ENCODE measurements around the gene CEP164.
"Not testable (repeated sequence)": the region's sequence is repeated elsewhere in the genome, so short reads cannot be mapped to it uniquely, and the experiment has no call there.

Gene CEP164

DNA sequence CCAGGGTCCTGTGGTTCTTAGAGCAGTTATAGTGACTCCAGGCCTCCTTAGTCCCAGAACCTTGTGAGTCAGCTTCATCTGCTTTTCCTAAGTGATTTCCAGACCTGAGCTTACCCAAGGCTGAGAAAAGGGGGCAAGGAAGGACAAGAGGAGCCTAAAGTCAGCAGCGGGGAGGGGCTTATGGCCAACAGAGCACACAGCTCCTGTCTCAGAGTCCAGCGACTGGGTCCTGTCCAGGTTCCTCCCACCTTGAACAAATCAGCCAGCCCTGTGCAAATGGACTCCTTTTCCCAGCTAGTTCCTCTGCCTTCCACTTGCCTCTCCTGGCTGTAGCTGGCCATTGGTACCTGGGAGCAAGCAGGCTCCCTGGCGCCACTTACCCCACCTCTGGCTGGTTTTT, 22.5 kb upstream of the CEP164 start:
- DNase-seq (ENCODE audit: low spot score): no peak

GRCh38 chr11:117309310-117309709, 18.3 kb upstream of the CEP164 start:
- DNase-seq (ENCODE audit: low spot score): no peak

DNA sequence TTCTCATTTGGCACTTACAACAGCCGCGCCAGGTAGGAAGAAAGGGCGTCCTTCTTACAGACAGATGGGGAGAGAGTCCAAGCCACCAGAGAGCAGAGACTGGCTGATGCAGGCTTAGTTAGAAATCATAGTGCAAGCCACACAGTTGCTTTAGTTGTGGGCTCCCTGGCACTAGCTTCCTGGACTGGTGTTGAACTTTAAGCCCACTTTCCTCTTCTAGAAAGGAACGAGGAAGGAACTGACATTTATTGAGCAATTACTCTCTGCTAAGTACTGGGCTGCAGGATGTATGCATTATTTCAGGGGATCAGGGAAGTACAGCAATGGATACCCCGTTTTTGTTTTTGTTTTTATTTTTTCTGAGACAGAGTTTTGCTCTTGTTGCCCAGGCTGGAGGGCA, 14.6 kb upstream of the CEP164 start:
- no peak for DNase-seq (ENCODE audit: low spot score)

DNA sequence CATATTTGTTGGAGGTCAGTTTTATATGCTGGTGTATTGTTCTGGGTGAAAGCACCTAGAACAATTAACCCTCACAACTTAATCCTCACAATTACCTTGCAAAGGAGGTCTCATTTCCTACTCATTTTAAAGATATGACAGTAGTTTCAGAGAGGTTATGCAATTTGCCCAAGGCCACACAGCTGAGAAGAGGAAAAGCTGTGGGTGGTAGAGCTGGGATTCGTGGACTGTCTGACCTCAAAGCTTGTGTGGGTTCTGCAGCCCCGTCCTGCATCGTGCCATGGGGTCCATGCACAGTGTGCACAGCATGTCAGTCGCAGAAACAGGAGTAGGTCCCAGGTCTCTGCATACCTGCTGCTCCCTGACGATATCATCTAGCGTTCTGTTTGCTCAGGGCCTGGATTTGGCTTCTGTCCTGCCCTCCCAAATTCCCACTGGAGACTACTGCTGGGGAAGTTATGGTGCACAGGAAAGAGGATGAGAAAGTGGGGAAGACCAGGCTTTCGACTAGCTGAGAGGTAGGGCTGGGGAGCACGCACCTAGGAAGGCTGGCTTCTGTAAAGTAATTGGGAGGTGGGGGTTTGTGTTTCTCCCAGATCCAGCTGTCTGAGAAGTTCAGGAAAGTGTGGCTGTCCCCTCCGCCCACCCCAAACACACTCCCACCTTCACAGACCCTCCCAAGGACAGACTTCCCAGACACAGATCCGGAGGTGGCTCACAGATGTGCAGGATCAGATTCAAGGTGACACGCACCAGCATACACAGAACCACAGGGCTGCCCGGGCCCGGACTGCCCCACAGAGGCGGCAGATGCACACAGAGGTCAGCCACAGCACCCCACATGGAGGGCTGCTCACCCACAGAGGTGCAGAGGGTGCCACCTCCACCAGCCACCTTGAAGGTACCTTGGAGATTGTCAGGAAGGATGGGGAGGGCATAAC, 13.6 kb upstream of the CEP164 start:
- no peak for DNase-seq (ENCODE audit: low spot score)

DNA sequence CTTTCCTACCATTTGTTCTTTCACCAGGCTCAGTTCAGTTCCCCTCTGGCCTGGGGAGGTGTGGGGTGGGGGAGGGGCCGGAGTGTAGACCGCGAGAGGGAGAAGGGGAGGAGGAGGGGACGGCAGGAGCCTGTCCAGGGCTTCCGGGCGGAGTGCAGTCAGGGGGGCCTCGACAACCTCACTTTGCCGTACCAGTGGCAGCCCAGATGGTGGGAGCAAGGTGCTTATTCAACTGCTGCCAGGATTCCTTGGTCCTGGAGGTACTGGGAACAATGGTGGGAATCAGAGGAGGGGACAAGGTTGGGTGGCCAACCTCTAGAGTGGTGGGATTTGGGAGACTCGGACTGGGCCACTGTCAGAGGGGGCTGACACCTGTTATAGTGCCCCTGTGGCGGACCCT, 12.8 kb upstream of the CEP164 start:
- no peak for DNase-seq (ENCODE audit: low spot score)

DNA sequence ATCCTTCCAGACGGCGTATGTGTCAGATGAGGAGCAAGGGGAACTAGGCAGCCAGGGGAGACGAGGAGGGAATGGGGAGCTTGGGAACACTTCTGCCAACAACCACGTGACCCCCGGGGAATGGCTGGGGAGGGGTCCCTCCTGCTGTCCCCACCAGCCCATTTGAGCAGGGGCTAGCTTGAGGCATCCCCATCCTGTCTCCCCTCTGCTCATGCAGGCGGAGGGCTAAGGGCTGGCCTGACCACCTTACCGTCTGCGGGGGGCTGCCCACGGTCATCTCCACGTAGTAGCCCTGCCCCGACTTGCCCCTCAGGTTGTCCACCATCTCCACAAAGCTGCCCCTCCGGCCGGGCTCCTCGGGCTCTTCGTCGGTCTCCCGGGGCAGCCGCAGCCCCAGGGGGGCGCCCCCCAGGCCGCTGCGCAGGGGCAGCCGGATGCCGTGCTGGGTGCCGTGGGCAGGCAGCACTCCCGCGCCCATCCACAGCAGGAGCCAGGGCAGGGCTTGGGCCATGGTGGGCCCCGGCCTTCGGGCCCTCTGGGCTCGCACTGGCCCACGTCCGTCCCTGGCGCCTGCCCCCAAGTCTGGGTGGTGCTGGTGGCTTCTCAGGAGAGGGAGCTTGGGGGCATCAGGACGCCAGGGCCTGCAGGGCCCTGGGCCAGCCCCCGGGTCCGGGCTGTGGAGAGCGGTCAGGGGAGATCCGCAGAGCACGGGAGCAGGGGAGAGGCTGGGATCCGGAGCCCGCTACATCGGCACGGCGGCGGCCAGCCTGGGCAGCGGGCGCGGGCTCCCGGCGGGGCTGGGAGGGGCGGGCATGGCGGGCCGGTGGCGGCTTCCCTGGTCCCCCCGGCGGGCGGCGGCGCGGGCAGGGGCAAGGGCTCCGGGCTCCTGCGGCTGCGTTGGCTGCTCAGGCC, 12.1 kb upstream of the CEP164 start:
- DNase-seq (ENCODE audit: low spot score): no peak

DNA sequence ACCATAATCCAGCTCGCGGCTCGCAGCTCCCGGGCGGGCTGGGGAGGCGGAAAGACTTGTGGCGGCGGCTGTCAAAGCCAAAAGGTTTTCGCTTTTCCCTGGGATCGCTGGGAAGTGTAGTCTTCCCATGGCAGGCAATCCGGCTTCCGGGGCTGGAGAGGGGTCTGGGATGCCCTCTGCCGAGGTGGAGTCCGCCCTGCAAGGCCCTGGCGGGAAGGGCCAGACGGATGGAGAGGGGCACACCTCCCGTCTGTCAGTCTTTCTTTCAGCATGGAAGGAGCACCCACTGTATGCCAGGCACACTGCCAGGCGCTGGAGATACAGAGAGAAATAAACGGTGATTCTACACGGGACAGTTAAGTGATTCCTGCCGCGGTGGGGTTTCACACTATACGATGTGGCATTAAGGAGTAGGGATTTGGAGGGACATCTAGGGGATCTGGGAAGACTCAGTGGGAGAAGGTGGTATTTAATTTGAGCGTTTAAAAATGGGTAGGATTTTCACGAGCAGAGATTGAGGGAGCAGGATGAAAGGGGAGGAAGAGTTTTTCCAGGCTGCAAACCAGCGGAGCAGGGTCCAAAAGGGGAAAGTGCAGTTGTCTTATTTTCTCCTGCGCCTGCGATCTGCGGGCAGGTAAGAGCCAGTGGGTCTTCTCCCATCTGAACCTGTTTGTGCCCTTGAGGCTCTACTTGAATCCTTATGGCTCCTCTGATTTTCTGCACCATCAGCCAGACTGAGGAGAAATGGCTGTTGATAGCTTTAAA, 11.3 kb upstream of the CEP164 start, which contains the start of gene BACE1:
BACE1 (minus strand) TSS at position 60 of the 765 bp plus-strand sequence. CDS start 461 bp downstream, outside the sequence.
- DNase-seq (ENCODE audit: low spot score): peak; percentile 83

GRCh38 chr11:117318738-117319137, 8.9 kb upstream of the CEP164 start:
- no peak for DNase-seq (ENCODE audit: low spot score)

- DNase-seq (ENCODE audit: low spot score): no peak
Observed at GRCh38 chr11:117319214-117319840, 8.3 kb upstream of the CEP164 start.

DNA sequence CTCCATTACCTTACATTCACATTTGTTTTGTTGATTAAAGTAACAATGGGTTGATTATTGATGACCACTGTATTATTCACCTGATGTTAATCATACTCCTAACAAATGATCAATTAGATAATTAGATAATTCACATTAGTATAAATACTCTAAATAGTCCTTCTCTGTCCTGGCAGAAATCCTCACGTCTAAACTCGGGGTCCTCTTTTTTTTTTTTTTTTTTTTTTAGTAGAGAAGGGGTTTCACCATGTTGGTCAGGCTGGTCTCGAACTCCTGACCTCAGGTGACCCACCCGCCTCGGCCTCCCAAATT, 443 bp upstream of the CEP164 start:
- not testable (repeated sequence) for DNase-seq (ENCODE audit: low spot score)

GRCh38 chr11:117328375-117329010, 839 bp downstream of the CEP164 start:
- DNase-seq (ENCODE audit: low spot score): peak; percentile 51

DNA sequence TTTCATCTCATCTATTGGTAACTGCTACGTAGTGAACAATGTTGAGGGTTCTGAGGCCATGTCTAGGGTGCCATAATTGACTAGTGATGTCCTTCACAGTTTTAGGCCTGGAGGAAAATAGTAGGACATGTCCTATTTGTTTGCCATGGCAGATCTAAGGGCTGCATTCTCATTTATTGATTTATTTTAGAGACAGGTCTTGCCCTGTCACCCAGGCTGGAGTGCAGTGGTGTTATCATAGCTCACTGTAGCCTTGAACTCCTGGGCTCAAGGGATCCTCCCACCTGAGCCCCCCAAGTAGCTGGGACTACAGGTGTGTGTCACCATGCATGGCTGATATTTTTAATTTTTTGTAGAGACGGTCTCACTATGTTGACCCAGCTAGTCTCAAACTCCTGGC, 5.2 kb downstream of the CEP164 start:
- no peak for DNase-seq (ENCODE audit: low spot score)

DNA sequence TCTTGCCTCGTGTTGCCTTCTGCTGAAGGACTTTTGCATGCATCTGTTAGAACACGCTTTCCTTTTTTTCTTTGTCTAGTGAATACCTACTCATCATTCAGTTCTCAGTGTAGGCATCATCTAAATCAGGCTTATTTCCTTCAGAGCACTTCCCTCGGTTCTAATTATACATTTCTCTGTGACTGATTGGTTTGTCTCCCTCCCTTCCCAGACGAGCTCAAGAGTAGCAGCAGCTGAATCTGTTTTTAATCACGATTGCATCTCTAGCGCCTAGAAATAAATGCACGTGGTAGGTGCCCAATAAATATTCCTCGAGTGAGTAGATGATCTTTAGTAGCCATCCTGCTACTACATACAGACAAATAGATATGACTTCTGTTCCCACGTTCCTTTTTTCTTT, 6.3 kb downstream of the CEP164 start:
- DNase-seq (ENCODE audit: low spot score): no peak

- no peak for DNase-seq (ENCODE audit: low spot score)
Observed at GRCh38 chr11:117334896-117335295, 7.2 kb downstream of the CEP164 start.

DNA sequence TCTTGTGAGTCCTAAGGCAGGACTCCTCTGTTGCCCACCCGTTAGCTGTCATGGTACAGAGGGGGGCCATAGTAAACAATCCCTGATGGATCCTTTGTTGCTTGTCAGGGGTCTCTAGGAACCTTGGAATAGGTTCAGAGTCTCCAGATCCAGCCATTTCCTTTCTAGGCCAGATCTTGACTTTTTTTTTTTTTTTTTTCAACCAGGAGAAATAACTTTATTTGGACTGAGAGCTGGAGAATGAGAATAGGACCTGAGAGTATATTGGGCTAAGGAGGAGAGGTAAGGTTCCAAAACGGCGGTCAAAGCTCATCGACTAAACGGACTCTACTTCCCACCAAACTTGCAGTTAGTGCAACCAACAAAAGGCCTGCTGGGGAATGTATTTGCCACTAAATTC, 7.7 kb downstream of the CEP164 start:
- DNase-seq (ENCODE audit: low spot score): no peak

GRCh38 chr11:117337076-117337475, 9.4 kb downstream of the CEP164 start:
- DNase-seq (ENCODE audit: low spot score): no peak

DNA sequence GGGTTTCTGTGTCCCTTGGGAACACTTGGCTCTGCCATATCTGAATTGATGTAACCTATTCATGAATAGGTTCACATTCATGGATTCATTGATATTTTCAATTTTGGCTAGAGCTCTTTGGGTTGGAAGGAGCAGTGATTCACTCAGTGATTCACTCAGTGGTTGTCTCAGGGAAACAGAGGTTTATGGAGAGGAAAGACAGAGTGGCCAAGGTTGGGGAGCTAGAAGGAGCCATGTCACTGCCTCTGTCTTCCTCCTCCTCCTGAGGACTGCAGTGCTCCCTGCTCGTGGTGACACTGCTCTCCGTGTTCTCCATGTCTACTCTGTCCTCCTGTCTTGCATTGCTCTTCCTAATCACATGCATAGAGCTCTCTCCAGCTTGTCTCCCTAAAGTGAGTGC, 17.4 kb downstream of the CEP164 start:
- DNase-seq (ENCODE audit: low spot score): no peak

GRCh38 chr11:117354550-117354949, 26.9 kb downstream of the CEP164 start:
- DNase-seq (ENCODE audit: low spot score): no peak

DNA sequence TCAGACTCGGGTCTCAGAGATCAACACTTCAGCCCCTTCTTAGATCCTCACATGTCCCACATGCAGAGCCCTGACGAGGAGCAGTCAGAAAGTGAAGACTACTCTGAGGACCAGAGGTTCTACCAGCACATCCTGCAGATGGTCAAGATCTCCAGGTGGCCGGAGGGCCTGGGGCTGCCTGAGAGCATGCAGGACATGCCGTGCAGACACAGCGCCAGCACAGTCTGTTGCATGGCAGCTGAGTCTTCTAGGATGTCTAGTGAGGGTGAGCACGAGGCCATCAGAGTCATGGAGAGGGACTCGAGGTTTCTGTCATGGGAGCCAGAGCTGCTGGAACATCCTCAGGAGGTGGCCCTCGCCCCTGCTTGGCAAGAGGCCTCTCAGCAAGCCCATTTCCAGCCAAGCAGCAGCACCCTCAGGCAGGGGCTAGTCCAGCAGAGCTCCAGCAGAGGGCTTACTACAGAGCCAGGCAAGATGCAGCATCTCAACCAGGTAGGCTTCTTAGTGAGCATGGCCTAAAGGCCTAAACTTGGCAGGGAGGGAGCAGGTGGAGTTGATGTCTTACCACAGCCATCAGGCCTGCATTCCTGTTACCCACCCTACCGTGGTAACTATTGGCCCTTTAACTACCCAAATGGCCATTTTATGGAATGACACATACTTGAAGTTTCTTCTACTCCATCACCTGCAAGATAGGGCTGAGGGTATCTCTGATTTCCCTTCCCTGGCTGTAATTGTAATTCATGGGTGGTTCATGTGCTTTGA, 28.7 kb downstream of the CEP164 start:
- no peak for DNase-seq (ENCODE audit: low spot score)

DNA sequence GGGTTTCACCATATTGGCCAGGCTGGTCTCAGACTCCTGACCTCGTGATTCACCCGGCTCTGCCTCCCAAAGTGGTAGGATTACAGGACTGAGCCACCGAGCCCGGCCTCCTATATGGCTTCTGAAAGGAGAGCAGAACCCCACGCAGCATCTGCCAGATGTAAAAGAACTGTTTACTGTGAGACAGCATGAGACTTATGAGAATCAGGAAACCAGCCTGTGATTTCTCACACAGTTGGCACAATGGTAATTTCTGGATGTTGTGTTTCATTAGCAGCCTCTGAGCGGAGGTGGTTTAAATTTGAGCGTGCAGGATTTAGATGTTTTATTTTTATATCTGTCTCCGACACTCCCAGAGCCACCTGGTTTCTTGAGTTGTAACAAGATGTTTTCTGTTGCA, 33.8 kb downstream of the CEP164 start:
- DNase-seq (ENCODE audit: low spot score): no peak
